ENCODE results near the gene TLE4. TPM values are rescaled to one million over a fixed set of nuclear protein-coding genes. Genes with fewer than 3 reads are reported as not detected.

TLE4 gene
- polyA plus RNA-seq, 2 of the 4 experiments (the other 2 are of a cell fraction), result 14.3 to 23.1 TPM

DNA sequence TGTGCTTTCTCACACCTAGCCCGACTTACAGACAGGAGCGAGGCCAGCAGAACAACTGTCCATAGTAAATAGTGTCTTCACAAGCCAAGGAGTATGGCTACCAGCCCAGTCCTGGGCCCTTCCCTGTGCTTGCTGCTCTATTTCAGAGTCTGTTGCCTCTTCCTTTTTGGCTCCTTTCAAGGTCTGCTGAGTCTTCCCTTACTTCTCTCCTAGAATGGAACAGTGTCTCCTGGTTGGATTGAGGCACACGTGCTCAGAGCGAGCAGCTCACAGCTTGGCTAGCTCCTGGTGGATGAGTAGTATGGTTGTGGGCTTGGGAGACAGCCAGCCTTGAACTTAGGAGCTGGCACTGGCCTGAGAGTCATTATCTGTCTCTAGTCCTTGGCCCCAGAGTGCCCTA lies 72.8 kb downstream of the TLE4 start:
- DNase-seq (ENCODE audit: low read depth in 1 of 2, low spot score in 1 of 2) (no peak), FAIRE-seq (no peak), ATAC-seq (no peak)
- POLR2A ChIA-PET, result no interaction called here
- Histone ChIP-seq H3K4me3 (no peak overlapping the region), H3K27ac (no peak overlapping the region), H3K9me3 (no peaks in the 10 kb centered on the region), H3K4me2 (no peak overlapping the region), H3K4me1 (no peaks in the 10 kb centered on the region)
- TF ChIP-seq TP53 (CRISPR knock-in tag; IDR thresholded peaks at IDR 0.05), result no peak
- no peak for TF ChIP-seq FOSB (CRISPR knock-in tag; IDR thresholded peaks at IDR 0.05)
- no peak for TF ChIP-seq HOXB13 (CRISPR knock-in tag; IDR thresholded peaks at IDR 0.05; ENCODE audit: low read depth)
- no peak for TF ChIP-seq HOXB5 (CRISPR knock-in tag; IDR thresholded peaks at IDR 0.05)
- TF ChIP-seq ESRRA (IDR thresholded peaks at IDR 0.05; ENCODE audit: borderline replicate concordance, low read length), result no peak
- WGBS (ENCODE audit: missing lambda C conversion rate), result 91% methylated on average over 4 of the region's 4 CpGs
- CTCF ChIA-PET, result no interaction called here

DNA sequence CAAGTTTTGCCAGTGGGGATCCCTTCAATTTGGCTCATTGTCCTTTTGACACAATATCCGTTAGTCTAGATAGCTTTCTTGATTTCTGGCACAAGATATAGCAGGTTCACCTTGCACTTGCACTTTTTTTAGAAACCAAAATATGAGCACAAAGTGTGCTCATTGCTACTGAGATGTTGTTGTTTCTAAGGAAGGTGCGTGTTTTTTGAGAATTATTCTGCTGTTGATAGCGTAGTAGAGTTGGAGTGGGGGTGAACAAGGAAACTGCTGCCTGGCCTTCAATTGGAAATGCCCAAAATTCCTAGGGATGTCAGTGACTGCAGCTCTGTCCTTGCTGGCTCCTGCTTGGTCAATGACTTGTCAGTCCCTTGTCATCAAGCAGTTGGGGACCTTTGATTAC lies 73.3 kb downstream of the TLE4 start:
- FAIRE-seq, result no peak
- POLR2A ChIA-PET, result no interaction called here

More for the DNA sequence above, 73.3 kb downstream of the TLE4 start:
- H3K4me2 ChIP-seq, result no peak overlapping the region
- no peak overlapping the region for H3K27ac ChIP-seq
- no peak overlapping the region for H3K4me3 ChIP-seq
- ATAC-seq, result no peak
- no peak for DNase-seq (ENCODE audit: low read depth in 1 of 2, low spot score in 1 of 2)
- 85% methylated on average over 3 of the region's 3 CpGs for WGBS (ENCODE audit: missing lambda C conversion rate)
- no peaks in the 10 kb centered on the region for H3K9me3 ChIP-seq
- CTCF ChIA-PET, result no interaction called here
- TF ChIP-seq FOXS1 (CRISPR knock-in tag; IDR thresholded peaks at IDR 0.05) (no peak), MAZ (IDR thresholded peaks at IDR 0.05; ENCODE audit: borderline replicate concordance, low read depth, low read length) (no peak), ESRRA (IDR thresholded peaks at IDR 0.05; ENCODE audit: borderline replicate concordance, low read length) (no peak), NR3C1 (IDR thresholded peaks at IDR 0.05) (no peak), KDM1A (IDR thresholded peaks at IDR 0.05; ENCODE audit: low read depth) (no peak), HDAC2 (IDR thresholded peaks at IDR 0.05) (no peak), ZNF302 (CRISPR knock-in tag; IDR thresholded peaks at IDR 0.05) (no peak), ELK1 (IDR thresholded peaks at IDR 0.05; ENCODE audit: low read depth, low read length) (no peak), ZFP36 (IDR thresholded peaks at IDR 0.05; ENCODE audit: borderline replicate concordance, partially characterized antibody) (no peak), BCL3 (IDR thresholded peaks at IDR 0.05) (no peak), MYC (IDR thresholded peaks at IDR 0.05; ENCODE audit: borderline replicate concordance, low read length) (no peak), JUNB (IDR thresholded peaks at IDR 0.05) (no peak), TFCP2L1 (CRISPR knock-in tag; IDR thresholded peaks at IDR 0.05) (no peak), TP53 (CRISPR knock-in tag; IDR thresholded peaks at IDR 0.05) (no peak), GATA3 (IDR thresholded peaks at IDR 0.05; ENCODE audit: borderline replicate concordance) (no peak), NFE2L2 (conservative IDR thresholded peaks at IDR 0.05; ENCODE audit: low read length) (no peak), KDM5A (IDR thresholded peaks at IDR 0.05) (no peak)
- TF ChIP-seq, protein P1, sequence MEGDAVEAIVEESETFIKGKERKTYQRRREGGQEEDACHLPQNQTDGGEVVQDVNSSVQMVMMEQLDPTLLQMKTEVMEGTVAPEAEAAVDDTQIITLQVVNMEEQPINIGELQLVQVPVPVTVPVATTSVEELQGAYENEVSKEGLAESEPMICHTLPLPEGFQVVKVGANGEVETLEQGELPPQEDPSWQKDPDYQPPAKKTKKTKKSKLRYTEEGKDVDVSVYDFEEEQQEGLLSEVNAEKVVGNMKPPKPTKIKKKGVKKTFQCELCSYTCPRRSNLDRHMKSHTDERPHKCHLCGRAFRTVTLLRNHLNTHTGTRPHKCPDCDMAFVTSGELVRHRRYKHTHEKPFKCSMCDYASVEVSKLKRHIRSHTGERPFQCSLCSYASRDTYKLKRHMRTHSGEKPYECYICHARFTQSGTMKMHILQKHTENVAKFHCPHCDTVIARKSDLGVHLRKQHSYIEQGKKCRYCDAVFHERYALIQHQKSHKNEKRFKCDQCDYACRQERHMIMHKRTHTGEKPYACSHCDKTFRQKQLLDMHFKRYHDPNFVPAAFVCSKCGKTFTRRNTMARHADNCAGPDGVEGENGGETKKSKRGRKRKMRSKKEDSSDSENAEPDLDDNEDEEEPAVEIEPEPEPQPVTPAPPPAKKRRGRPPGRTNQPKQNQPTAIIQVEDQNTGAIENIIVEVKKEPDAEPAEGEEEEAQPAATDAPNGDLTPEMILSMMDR (IDR thresholded peaks at IDR 0.05), result no peak
- TF ChIP-seq, protein P2, sequence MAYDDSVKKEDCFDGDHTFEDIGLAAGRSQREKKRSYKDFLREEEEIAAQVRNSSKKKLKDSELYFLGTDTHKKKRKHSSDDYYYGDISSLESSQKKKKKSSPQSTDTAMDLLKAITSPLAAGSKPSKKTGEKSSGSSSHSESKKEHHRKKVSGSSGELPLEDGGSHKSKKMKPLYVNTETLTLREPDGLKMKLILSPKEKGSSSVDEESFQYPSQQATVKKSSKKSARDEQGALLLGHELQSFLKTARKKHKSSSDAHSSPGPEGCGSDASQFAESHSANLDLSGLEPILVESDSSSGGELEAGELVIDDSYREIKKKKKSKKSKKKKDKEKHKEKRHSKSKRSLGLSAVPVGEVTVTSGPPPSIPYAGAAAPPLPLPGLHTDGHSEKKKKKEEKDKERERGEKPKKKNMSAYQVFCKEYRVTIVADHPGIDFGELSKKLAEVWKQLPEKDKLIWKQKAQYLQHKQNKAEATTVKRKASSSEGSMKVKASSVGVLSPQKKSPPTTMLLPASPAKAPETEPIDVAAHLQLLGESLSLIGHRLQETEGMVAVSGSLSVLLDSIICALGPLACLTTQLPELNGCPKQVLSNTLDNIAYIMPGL (CRISPR knock-in tag; IDR thresholded peaks at IDR 0.05; ENCODE audit: borderline replicate concordance), result no peak
- no peaks in the 10 kb centered on the region for H3K4me1 ChIP-seq

Data from A549 (cell line).